ENCODE data around the gene EOLA2. TPM values are rescaled to one million over a fixed set of nuclear protein-coding genes. Genes with fewer than 3 reads are reported as not detected.
A peak's percentile ranks its signal among the peaks of the same experiment; 100 is the strongest.

Gene EOLA2
- 24.7 and 26.2 TPM in 2 replicates for total RNA-seq
- 36.4 and 40.2 TPM in 2 replicates for polyA plus RNA-seq

DNA sequence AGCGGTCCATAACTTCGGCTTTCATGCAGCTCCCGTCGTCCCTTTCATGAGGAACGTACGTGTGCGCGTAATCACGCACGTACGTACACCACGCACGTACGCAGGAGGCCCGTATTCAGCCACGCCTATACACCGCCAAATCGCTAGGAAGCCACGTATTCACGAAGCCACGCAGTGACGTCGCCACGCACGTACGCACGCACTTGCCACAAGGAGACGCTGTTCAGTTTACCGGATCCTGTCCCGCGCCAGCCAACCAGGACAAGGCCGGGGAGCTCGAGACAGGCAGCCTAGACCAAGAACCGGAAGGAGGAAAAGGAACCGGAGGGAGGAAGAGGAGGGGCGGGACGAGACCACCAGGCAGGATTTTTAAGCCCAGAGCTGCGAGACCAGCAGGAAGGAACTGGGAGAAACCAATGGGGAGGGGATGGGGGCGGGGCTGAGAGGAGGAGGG, at the start of gene EOLA2:
TSS of gene EOLA2 (minus strand) at position 65 of the 454 bp plus-strand sequence. CDS start 4,617 bp downstream, outside the sequence.
- TF ChIP-seq, protein P1, sequence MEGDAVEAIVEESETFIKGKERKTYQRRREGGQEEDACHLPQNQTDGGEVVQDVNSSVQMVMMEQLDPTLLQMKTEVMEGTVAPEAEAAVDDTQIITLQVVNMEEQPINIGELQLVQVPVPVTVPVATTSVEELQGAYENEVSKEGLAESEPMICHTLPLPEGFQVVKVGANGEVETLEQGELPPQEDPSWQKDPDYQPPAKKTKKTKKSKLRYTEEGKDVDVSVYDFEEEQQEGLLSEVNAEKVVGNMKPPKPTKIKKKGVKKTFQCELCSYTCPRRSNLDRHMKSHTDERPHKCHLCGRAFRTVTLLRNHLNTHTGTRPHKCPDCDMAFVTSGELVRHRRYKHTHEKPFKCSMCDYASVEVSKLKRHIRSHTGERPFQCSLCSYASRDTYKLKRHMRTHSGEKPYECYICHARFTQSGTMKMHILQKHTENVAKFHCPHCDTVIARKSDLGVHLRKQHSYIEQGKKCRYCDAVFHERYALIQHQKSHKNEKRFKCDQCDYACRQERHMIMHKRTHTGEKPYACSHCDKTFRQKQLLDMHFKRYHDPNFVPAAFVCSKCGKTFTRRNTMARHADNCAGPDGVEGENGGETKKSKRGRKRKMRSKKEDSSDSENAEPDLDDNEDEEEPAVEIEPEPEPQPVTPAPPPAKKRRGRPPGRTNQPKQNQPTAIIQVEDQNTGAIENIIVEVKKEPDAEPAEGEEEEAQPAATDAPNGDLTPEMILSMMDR (IDR thresholded peaks at IDR 0.05; ENCODE audit: low read depth, low read length), result peak; percentile 65
- no peaks in the 10 kb centered on the region for H3K9me3 ChIP-seq (ENCODE audit: low read depth)
- no peaks in the 10 kb centered on the region for H3K4me1 ChIP-seq (ENCODE audit: low read depth)
- H3K27ac ChIP-seq, result peak within 1 kb of the TSS; percentile 93
- no peaks in the 10 kb centered on the region for H3K27me3 ChIP-seq
- no peaks in the 10 kb centered on the region for H3K36me3 ChIP-seq
- DNase-seq (ENCODE audit: low read depth in 1 of 2, low spot score in 1 of 2), result peak; percentile 94 to 99
- H3K4me3 ChIP-seq, result peak within 1 kb of the TSS; percentile 62

DNA sequence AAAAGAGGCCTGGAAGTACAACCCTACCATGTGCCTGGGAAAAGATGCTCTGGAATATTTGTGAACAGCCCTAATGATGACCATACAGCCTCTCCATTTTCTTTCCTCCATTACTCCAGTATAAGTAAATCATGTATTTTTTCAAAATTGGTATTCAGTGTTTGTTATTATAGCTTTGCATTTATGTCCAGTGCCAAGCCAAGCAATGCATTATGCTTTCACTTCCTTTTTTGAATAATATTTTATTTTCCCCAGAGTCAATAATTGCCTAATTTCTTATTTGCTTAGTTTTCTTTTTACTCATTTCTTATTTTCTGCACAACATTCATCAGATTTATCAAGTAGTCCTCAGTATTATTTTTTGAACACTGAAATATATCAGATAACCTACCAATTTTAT, 49.3 kb upstream of the EOLA2 start:
- DNase-seq (ENCODE audit: low read depth in 1 of 2, low spot score in 1 of 2), result no peak
- TF ChIP-seq, protein P1 (IDR thresholded peaks at IDR 0.05; ENCODE audit: low read depth, low read length), result no peak
- H3K4me3 ChIP-seq, result no peak overlapping the region
- no peaks in the 10 kb centered on the region for H3K4me1 ChIP-seq (ENCODE audit: low read depth)
- no peaks in the 10 kb centered on the region for H3K9me3 ChIP-seq (ENCODE audit: low read depth)
- H3K27me3 ChIP-seq, result no peaks in the 10 kb centered on the region
- H3K27ac ChIP-seq, result no peak overlapping the region
- H3K36me3 ChIP-seq, result no peaks in the 10 kb centered on the region

GRCh38 chrX:149984411-149984810, 46.1 kb upstream of the EOLA2 start:
- no peaks in the 10 kb centered on the region for H3K27me3 ChIP-seq
- no peak for DNase-seq (ENCODE audit: low read depth in 1 of 2, low spot score in 1 of 2)
- H3K27ac ChIP-seq, result no peak overlapping the region
- H3K36me3 ChIP-seq, result no peaks in the 10 kb centered on the region
- no peaks in the 10 kb centered on the region for H3K4me1 ChIP-seq (ENCODE audit: low read depth)
- TF ChIP-seq, protein P1 (IDR thresholded peaks at IDR 0.05; ENCODE audit: low read depth, low read length), result no peak
- no peak overlapping the region for H3K4me3 ChIP-seq
- H3K9me3 ChIP-seq (ENCODE audit: low read depth), result no peaks in the 10 kb centered on the region

DNA sequence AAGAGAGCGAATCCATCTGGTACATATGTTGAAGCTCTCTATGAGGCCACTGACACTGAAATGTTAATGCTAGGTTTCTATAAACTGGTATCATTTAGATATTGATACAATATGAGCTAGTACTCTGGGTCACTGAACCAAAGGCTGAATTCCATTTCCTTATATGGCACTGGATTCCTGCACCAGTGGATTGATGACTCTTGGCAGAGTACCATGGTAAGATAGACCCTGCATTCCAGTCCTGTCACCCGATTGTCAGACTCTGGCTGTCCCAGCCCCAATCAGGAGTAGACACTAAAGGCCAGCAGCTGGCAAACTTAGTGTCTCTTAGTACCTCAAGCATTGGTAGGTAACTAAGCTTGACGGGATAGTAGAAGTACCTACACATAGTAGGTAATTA, 44.0 kb upstream of the EOLA2 start:
- H3K4me1 ChIP-seq (ENCODE audit: low read depth), result no peaks in the 10 kb centered on the region
- H3K4me3 ChIP-seq, result no peak overlapping the region
- no peaks in the 10 kb centered on the region for H3K9me3 ChIP-seq (ENCODE audit: low read depth)
- TF ChIP-seq, protein P1 (IDR thresholded peaks at IDR 0.05; ENCODE audit: low read depth, low read length), result no peak
- peak in 1 of 2 donors; percentile 54 for DNase-seq (ENCODE audit: low read depth in 1 of 2, low spot score in 1 of 2)
- H3K27ac ChIP-seq, result peak overlapping the region; percentile 73
- no peaks in the 10 kb centered on the region for H3K27me3 ChIP-seq
- no peaks in the 10 kb centered on the region for H3K36me3 ChIP-seq

DNA sequence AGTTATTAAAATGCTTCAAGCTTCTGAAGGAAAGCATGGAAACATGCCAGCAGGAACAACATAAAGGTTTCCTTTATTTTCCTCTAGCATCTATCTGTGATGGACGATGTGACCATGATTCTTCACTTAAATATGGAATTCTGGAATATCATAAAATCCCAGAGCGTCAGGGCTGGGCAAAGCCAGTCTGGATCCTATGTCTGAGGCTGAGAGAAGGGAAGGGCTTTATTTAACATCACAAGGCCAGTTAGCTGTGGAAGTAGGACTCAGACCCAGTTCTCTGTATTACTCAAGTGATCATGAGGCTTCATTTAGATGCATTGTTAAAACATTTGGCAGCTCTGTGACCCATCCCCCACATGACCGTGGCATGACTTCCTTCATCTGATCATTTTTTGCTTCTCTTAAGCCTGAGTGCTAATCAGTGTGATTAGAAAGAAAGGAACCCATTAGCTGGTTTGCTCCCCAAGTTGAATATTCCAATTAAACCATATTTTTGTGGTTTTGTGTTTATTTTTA, 40.9 kb upstream of the EOLA2 start:
- no peak overlapping the region for H3K4me3 ChIP-seq
- DNase-seq (ENCODE audit: low read depth in 1 of 2, low spot score in 1 of 2), result no peak
- TF ChIP-seq, protein P1 (IDR thresholded peaks at IDR 0.05; ENCODE audit: low read depth, low read length), result no peak
- no peaks in the 10 kb centered on the region for H3K4me1 ChIP-seq (ENCODE audit: low read depth)
- no peak overlapping the region for H3K27ac ChIP-seq
- no peaks in the 10 kb centered on the region for H3K36me3 ChIP-seq
- no peaks in the 10 kb centered on the region for H3K27me3 ChIP-seq
- H3K9me3 ChIP-seq (ENCODE audit: low read depth), result no peaks in the 10 kb centered on the region

Data from cardiac muscle cell (in vitro differentiated cells and primary cell).